ENCODE measurements around the gene PTPN23. TPM values are rescaled to one million over a fixed set of nuclear protein-coding genes. Genes with fewer than 3 reads are reported as not detected.
"Not testable (repeated sequence)": the region's sequence is repeated elsewhere in the genome, so short reads cannot be mapped to it uniquely, and the experiment has no call there.

PTPN23 gene
- total RNA-seq, 1 donor from 2014 or later: 37.6 TPM

DNA sequence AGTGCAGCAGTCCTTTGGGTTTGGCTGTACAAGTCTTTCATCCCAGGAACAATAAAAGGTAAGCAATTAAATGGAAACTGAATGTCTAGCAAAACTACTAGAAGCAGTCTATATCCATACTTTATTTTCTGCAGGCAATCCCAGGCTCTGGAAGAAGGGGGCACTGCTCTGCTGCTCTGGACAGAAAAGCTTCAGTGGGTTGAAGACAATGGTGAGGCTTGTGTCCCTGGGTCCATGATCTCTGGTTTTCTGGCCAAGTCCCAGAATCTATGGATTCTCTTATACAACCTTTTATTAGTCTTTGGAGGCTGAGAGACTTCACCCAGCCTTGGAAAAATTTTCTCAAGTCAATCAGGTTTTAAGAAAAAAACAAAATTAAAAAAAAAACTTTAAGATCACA lies 59.3 kb downstream of the PTPN23 start:
- intact Hi-C loops (cut with micrococcal nuclease): no loop called here

DNA sequence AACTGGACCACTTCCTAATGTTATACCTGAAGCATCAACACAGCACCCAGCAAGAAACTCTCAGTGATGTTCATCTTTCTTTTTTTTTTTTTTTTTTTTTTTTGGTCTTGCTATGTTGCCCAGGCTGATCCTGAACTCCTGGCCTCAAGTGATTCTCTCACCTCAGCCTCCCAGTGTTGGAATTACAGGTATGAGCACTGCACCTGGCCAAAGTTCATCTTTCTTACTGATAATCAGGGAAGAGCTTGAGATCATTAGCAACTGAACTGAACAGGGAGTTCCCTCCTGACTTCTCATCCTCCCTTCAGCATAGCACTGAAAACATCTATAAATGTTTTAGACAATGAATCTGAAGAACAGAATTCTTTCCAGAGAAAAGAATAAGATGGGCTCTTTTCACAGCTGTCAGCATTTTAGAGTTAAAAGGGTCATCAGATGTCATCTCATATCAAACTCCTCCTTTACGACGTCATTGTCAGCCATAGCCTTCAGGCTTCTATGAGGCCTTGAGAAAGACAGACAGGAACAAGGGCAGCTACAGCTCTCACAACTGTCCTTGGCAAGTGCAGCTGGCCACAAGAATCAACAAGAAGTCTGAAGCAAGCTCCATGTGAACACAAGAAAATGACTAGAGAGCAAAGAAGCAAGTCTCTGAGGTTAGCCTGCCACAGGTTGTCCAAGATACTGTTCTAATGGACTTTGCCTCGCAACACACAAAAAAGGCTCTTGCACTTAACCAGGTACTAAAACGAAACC lies 61.2 kb downstream of the PTPN23 start:
- intact Hi-C loops (cut with micrococcal nuclease): no loop called here

DNA sequence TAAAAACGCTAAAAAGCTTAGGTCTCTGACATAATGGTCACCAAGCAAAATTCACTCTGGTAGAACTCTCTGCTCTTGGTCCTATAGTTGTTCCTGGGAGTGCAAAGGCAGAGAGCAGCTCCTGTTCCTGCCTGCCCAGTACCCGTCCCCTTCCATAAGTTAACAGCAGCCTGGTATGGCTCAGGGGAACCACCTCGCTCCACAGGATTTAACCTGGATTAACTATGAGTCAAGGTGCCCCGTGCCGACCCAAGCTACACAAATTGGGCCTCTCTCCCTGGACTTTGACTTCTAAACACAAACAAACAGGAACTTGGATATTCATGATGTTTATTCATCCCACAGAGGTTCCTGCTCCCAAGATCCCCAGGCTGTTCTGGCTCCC lies 62.8 kb downstream of the PTPN23 start:
- intact Hi-C loops (cut with micrococcal nuclease): no loop called here

DNA sequence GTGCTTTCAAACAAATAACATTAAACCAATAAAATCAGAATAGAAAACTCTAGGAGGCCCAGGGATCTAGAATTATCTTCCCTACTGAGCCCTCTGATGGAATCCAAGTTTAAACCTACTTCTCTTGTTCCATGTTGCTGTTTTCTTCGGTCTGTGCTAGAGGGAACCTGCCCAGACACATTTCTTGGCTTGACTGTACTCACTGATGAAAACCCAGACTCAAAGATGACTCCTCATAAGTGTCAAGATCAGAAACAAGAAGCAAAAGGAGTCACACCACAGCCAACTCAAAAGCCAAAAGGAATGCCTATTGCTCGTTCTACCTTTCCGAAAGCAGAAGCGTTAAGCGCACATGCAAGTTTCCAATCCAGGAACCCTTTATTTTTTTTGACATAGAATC lies 63.3 kb downstream of the PTPN23 start:
- intact Hi-C loops (cut with micrococcal nuclease): no loop called here

DNA sequence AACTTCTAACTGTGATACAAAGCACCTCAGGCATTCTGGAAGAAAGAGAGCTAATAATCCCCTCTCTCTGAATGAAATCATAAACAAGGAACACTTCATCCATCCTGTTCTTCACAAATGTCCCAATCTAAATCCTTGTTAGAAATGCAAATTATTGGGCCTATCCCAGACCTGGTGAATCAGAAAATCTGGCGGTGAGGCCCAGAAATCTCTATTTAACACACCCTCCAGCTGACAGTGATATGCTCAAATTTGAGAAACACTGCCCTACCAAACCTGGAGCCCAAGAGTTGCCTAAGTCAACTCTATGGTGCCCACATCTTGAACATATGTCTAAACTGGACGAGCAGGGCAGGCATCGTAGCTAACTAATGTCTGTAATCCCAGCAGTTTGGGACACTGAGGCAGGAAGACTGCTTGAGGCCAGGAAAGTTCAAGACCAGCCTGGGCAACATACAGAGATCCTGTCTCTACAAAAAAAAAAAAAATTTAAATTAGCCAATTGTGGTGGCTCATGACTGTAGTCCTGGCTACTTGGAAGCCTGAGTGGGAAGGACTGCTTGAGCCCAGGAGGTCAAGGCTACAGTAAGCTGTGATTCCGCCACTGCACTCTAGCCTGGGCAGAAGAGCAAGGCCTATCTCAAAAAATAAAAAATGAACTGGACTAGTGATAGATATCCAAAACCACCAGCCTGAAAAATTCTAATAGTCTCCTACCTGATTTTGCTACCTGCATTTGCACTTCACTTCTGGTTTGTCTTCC lies 71.8 kb downstream of the PTPN23 start:
- intact Hi-C loops (cut with micrococcal nuclease): no loop called here

DNA sequence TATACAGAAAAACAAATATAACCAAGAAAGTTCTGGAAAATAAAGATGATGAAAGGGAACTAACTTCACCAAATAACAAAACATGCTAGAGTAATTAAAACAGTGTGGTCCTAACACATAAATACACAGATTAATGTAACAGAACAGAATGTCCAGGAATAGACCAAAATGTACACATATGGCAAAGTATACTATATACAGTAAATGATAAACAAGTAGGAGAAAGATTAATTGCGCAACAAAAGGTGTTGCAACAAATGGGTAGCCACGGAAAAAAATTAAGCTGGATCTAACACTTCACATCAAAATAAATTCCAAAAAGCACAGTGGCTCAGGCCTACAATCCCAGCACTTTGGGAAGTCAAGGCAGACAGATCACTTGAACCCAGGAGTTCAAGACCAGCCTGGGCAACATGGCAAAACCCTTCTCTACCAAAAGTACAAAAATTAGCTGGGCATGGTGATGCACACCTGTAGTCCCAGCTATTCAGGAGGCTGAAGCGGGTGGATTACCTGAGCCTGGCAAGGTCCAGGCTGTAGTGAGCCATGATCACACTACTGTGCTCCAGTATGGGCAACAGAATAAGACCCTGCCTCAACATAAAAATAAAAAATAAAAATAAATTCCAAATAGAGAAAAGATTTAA lies 75.1 kb downstream of the PTPN23 start:
- intact Hi-C loops (cut with micrococcal nuclease): no loop called here

DNA sequence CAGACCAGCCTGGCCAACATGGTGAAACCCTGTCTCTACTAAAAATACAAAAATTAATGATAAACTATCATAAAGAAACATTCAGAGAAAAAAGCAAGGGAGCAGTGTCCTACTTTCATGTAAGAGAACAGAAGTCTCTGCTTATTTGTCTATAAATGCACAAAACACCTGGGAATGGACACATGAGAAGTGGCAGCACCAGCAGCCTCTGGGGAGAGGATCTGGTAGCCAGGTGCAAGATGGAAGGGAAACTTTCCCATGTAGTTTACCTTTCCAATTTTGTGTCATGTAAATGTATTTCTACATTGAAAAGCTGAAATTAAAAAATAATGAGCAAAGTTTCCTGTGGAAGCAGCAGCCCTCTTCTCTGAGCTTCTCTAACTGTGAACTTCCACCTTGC lies 76.2 kb downstream of the PTPN23 start:
- intact Hi-C loops (cut with micrococcal nuclease): no loop called here

DNA sequence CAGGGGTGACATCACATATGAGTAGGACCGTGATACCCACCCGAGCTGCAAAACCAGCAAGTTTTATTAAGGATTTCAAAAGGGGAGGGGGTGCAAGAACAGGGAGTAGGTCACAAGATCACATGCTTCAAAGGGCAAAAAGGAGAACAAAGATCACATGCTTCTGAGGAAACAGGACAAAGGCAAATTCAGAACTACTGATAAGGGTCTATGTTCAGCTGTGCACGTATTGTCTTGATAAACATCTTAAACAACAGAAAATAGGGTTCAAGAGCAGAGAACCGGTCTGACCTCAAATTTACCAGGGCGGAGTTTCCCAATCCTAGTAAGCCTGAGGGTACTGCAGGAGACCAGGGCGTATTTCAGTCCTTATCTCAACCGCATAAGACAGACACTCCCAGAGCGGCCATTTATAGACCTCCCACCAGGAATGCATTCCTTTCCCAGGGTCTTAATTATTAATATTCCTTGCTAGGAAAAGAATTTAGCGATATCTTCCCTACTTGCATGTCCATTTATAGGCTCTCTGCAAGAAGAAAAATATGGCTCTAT lies 78.8 kb downstream of the PTPN23 start:
- intact Hi-C loops (cut with micrococcal nuclease): not testable (repeated sequence)

Other genes with a start within 250 kb of the PTPN23 start
- gene SETD2, start 216.9 kb upstream of the PTPN23 start, total RNA-seq: 48.1 and 49.3 TPM in 2 replicates
- gene KIF9, start 98.2 kb upstream of the PTPN23 start, total RNA-seq: 2.0 and 3.1 TPM in 2 replicates
- gene KLHL18, start 98.1 kb upstream of the PTPN23 start, total RNA-seq: 28.2 and 31.8 TPM in 2 replicates
- 73.3 and 77.0 TPM in 2 replicates for gene SCAP, start 94.9 kb downstream of the PTPN23 start, total RNA-seq
- 43.3 and 46.1 TPM in 2 replicates for gene ELP6, start 132.7 kb downstream of the PTPN23 start, total RNA-seq
- 0.49 and 0.63 TPM in 2 replicates for gene CSPG5, start 197.8 kb downstream of the PTPN23 start, total RNA-seq